Neural crest cell (in vitro differentiated cells): ENCODE data around the gene DPM1. TPM values are rescaled to one million over a fixed set of nuclear protein-coding genes. Genes with fewer than 3 reads are reported as not detected.
A peak's percentile ranks its signal among the peaks of the same experiment; 100 is the strongest.

Experiments used
- DNase-seq: peaks from one replicate; pipeline ENCODE4 v3.0.0; 2021; ENCODE audit warnings: low read depth, mixed read lengths, low spot score
- H3K27ac Mint-ChIP-seq: one replicate; pipeline ENCODE4 v1.8.0; 2021; ENCODE audit warnings: mild to moderate bottlenecking, mixed read lengths; ENCODE audit not compliant: unreplicated experiment
- H3K27me3 Mint-ChIP-seq: 2 replicates; pipeline ENCODE4 v1.8.0; 2021; ENCODE audit warnings: low read depth, mild to moderate bottlenecking, mixed read lengths
- H3K36me3 Mint-ChIP-seq: 2 replicates; pipeline ENCODE4 v1.8.0; 2021; ENCODE audit warnings: low read depth, mild to moderate bottlenecking, mixed read lengths
- H3K4me1 Mint-ChIP-seq: 2 replicates; pipeline ENCODE4 v1.8.0; 2021; ENCODE audit warnings: mixed read lengths
- H3K4me3 Mint-ChIP-seq: one replicate; pipeline ENCODE4 v1.8.0; 2021; ENCODE audit warnings: mild to moderate bottlenecking, mixed read lengths
- H3K9me3 Mint-ChIP-seq: 2 replicates; pipeline ENCODE4 v1.8.0; 2021; ENCODE audit warnings: mixed read lengths
- CTCF ChIP-seq: fragments of 200-600 bp; sonication (generic); conservative IDR thresholded peaks from 2 replicates; pipeline ENCODE4 v1.5.0; 2021; ENCODE audit warnings: antibody characterized with exemption, mild to moderate bottlenecking
- total RNA-seq: library from RNA; stranded (reverse); gene quantifications from 2 replicates; pipeline ENCODE4 v1.2.1, GENCODE V29; 2021

The DPM1 gene
- total RNA-seq, 1 donor from 2014 or later, result 42.9 TPM

DNA sequence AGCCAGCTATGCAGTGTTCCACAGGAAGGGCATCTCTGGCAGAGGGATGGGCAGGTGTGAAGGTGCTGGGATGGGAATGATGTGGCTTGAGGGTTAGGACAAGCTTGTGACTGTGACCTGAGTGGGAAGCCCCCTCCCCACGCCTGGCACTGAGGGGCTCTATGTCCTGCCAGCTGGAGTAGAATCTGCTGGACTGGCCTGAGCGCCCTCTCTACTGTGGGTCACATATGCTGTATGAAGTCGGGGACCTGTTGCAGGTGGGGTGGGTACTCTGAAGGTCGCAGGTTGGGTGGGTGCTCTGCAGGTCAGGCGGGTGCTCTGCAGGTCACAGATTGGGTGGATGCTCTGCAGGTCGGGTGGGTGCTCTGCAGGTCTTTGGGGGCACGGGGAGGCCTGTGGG, 44.3 kb upstream of the DPM1 start:
- Mint-ChIP-seq H3K4me3 (no peak overlapping the region), H3K27ac (peak overlapping the region; percentile 50), H3K4me1 (peaks cover 19% of the 10 kb centered on the region), H3K27me3 (no peaks in the 10 kb centered on the region), H3K9me3 (no peaks in the 10 kb centered on the region), H3K36me3 (no peaks in the 10 kb centered on the region)
- TF ChIP-seq CTCF, result no peak
- no peak for DNase-seq

- H3K27ac Mint-ChIP-seq, result no peak overlapping the region
- H3K4me1 Mint-ChIP-seq, result peaks cover 19% of the 10 kb centered on the region
- DNase-seq, result no peak
- H3K4me3 Mint-ChIP-seq, result no peak overlapping the region
- H3K36me3 Mint-ChIP-seq, result no peaks in the 10 kb centered on the region
- peaks cover 3% of the 10 kb centered on the region for H3K27me3 Mint-ChIP-seq
- no peaks in the 10 kb centered on the region for H3K9me3 Mint-ChIP-seq
- TF ChIP-seq CTCF, result no peak
Measured at GRCh38 chr20:51001430-51002265, 43.3 kb upstream of the DPM1 start.

DNA sequence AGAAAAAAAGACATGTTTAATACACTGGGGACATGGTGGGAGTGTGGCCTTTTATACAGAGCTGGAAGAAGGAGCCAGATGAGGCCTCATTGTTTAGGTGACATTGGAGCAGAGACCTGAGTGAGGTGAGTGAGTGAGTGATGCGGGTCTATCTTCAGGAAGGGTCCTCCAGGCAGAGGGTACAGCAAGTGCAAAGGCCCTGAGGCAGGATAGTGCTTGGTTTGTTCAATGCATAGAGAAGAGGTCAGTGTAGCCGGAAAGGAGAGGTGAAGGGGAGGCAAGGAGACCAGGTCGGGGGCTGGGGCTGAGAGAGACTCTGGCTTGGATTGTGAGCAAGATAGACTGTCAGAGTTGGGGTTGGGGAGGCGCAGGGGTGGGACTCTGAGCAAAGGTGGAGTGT, 41.0 kb upstream of the DPM1 start:
- peak overlapping the region; percentile 23 for H3K27ac Mint-ChIP-seq
- peaks cover 6% of the 10 kb centered on the region for H3K27me3 Mint-ChIP-seq
- peaks cover 19% of the 10 kb centered on the region for H3K4me1 Mint-ChIP-seq
- no peaks in the 10 kb centered on the region for H3K36me3 Mint-ChIP-seq
- no peak overlapping the region for H3K4me3 Mint-ChIP-seq
- TF ChIP-seq CTCF, result no peak
- no peaks in the 10 kb centered on the region for H3K9me3 Mint-ChIP-seq
- DNase-seq, result no peak

DNA sequence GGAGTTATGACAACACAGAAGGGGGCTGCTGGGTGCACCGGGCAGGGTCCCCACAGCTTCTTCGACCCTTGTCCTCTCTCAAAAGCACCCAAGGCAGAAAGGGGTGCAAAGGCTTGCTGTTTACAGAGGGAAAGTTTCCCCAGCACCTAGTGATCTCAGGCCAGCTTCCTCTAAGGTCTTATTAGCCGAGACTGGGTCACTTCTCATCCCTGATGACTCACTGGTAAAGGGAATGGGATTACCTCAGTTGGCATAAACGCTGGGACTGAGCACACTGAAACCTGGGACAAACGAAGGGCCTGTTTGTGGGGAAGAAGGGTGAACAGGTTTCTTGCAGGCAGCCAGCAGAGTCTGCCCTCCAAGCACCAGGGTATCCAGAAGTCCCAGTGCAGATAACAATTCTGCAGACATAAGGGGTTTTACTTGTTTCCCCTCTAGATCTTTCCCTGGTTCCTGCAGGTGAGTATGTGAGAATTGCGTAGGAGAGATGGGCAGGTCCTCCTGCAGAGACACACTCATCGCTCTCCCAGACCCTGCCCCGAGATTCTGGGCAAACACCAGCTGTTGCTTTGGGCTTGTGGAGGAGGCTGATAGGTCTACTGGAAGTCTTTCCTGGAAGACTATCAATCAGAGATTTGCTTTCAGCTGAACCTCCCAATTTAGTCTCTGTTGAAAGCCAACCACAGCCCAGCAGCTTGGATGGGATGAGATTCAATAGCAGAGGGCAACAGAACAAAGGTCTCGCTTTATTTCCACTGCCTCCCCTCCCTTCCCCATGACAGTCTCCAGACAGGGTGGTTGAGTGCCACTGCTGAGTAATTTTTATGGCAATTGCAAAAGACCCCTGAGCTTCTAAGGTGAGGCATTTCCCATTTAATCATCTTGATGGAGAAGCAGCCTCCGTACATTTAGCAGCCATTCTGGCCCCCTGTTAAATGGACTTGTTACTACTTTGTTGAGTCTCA, 38.9 kb upstream of the DPM1 start:
- Mint-ChIP-seq H3K27me3 (peaks cover 6% of the 10 kb centered on the region), H3K27ac (no peak overlapping the region), H3K4me1 (peaks cover under 1% of the 10 kb centered on the region), H3K4me3 (no peak overlapping the region), H3K9me3 (no peaks in the 10 kb centered on the region), H3K36me3 (no peaks in the 10 kb centered on the region)
- TF ChIP-seq CTCF, result no peak
- DNase-seq, result no peak

DNA sequence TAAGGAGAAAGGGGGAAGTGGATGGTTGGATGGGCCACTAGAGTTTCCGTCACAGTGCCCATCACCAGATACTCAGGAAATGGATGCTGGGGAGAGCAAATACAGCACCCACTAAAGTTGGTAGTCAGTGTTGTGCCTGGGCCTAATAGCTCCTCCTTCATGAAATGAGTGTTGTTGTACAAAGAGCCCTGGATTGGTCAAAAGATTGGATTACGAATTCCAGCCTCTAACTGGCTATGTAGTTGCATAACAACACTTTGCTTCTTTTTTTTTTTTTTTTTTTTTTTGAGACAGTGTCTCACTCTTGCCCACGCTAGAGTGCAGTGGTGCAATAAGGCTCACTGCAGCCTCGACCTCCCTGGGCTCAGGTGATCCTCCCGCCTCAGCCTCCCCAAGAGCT, 37.2 kb upstream of the DPM1 start:
- H3K27ac Mint-ChIP-seq, result no peak overlapping the region
- H3K4me1 Mint-ChIP-seq, result no peaks in the 10 kb centered on the region
- H3K9me3 Mint-ChIP-seq, result no peaks in the 10 kb centered on the region
- H3K27me3 Mint-ChIP-seq, result peaks cover 6% of the 10 kb centered on the region
- no peak for TF ChIP-seq CTCF
- no peak for DNase-seq
- H3K4me3 Mint-ChIP-seq, result no peak overlapping the region
- H3K36me3 Mint-ChIP-seq, result no peaks in the 10 kb centered on the region
